ENCODE results near the gene ARL5C.

DNA sequence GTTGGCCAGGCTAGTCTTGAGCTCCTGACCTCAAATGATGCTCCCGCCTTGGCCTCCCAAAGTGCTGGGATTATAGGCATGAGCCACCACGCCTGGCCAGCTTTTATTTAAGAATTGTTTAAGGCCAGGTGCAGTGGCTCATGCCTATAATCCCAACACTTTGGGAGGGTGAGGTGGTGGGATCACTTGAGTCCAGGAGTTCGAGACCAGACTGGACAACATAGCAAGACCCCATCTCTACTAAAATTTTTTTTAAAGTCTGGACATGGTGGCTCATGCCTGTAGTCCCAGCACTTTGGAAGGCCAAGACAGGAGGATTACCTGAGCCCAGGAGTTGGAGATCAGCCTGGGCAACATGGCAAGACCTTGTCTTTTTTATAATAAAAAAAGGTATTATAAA, 19.7 kb downstream of the ARL5C start:
- TF ChIP-seq CTCF (IDR thresholded peaks at IDR 0.05), result no peak
- TF ChIP-seq POLR2A (IDR thresholded peaks at IDR 0.05), result no peak

Measured in esophagus squamous epithelium (tissue), 4 donors.